NB4 (cell line): ENCODE data around the gene TP53.
A peak's percentile ranks its signal among the peaks of the same experiment; 100 is the strongest.

Experiments used
- DNase-seq: peaks from one replicate; pipeline ENCODE4 v3.0.0; 2010; ENCODE audit warnings: low read depth
- H3K4me3 ChIP-seq: one replicate; pipeline ENCODE4 v1.5.1; 2011; ENCODE audit warnings: mild to moderate bottlenecking, low read depth, low read length, moderate library complexity
- CTCF ChIP-seq: IDR thresholded peaks from one replicate; pipeline ENCODE4 v1.5.1; 2012; ENCODE audit warnings: low read depth, low read length
- MAX ChIP-seq: IDR thresholded peaks from 2 replicates; pipeline ENCODE4 v1.6.1; 2011; ENCODE audit warnings: low read depth, low read length
- MYC ChIP-seq: IDR thresholded peaks from 2 replicates; pipeline ENCODE4 v1.6.1; 2011; ENCODE audit warnings: low read depth, low read length
- POLR2A ChIP-seq: IDR thresholded peaks from 2 replicates; pipeline ENCODE4 v1.6.1; 2011; ENCODE audit warnings: mild to moderate bottlenecking; ENCODE audit not compliant: insufficient read length; ENCODE audit errors: extremely low read depth

The TP53 gene

GRCh38 chr17:7697828-7698588, 10.7 kb upstream of the TP53 start:
- no peak overlapping the region for H3K4me3 ChIP-seq
- no peak for DNase-seq
- TF ChIP-seq MAX (no peak), POLR2A (no peak), MYC (no peak), CTCF (no peak)

GRCh38 chr17:7695586-7695985, 8.3 kb upstream of the TP53 start:
- no peak overlapping the region for H3K4me3 ChIP-seq
- no peak for DNase-seq
- TF ChIP-seq MYC (no peak), MAX (no peak), CTCF (no peak), POLR2A (no peak)

GRCh38 chr17:7688808-7689316, 1.6 kb upstream of the TP53 start:
- TF ChIP-seq MAX (no peak), MYC (no peak), POLR2A (no peak), CTCF (no peak)
- peak overlapping the region; percentile 94 for H3K4me3 ChIP-seq
- DNase-seq: no peak

- peak; percentile 93 for DNase-seq
- TF ChIP-seq MYC (peak; percentile 81), POLR2A (peak; percentile 42), CTCF (peak; percentile 65), MAX (0 out of 2 replicates have a peak, but pooled peaks have one; percentile 64)
- peak within 1 kb of the TSS; percentile 99 for H3K4me3 ChIP-seq
Observed at GRCh38 chr17:7687908-7688807, 868 bp upstream of the TP53 start, which contains the start of gene WRAP53. Gene WRAP53 (plus strand): TSS chr17:7688477. CDS start chr17:7688649, 172 bp downstream.

GRCh38 chr17:7686222-7687071, 843 bp downstream of the TP53 start:
- TF ChIP-seq CTCF (no peak), MYC (peak; percentile 34; the same call in 1 of the 2 replicates), MAX (peak; percentile 16; the same call in 1 of the 2 replicates), POLR2A (peak; percentile 82)
- H3K4me3 ChIP-seq: peak overlapping the region; percentile 99
- DNase-seq: peak; percentile 84
